HepG2 (cell line): ENCODE results near the gene NMUR1. TPM values are rescaled to one million over a fixed set of nuclear protein-coding genes. Genes with fewer than 3 reads are reported as not detected.

Experiments
- ATAC-seq: fragments of 200-7000 bp; cut with Tn5 transposase; 3 replicates; pipeline ENCODE4 v1.9.1; 2020; ENCODE audit warnings: mild to moderate bottlenecking, moderate library complexity
- BruUV-seq: library from RNA; stranded (reverse); fragments of 400-500 nt; replicated peaks from 2 replicates; lab custom pipeline; 2021; lab: Mats Ljungman, UMichigan
- CTCF ChIA-PET: fragments of 300-600 bp; formaldehyde crosslinking; extraction: SDS; loops from one replicate; lab custom pipeline; 2021; ENCODE audit warnings: low total read pairs, inconsistent platforms, low intra/inter-chr PET ratio; lab: Yijun Ruan, JAX
- POLR2A ChIA-PET: fragments of 350-600 bp; sonication (Branson Sonifier 250); formaldehyde crosslinking; loops from one replicate; lab custom pipeline; 2020; ENCODE audit warnings: antibody characterized with exemption, inconsistent platforms; lab: Yijun Ruan, JAX
- DNase-seq: peaks from one replicate; pipeline ENCODE4 v3.0.0-alpha.2; 2015; ENCODE audit warnings: low spot score
- FAIRE-seq: peaks from 3 replicates; lab custom pipeline; 2011; peaks lifted over from hg19 to GRCh38; lab: Jason Lieb, UNC
- H2AFZ ChIP-seq: one replicate; pipeline ENCODE4 v1.6.1; 2011; ENCODE audit warnings: low read length, inconsistent platforms
- H3K27ac ChIP-seq: fragments of 300-600 bp; 3 replicates; pipeline ENCODE4 v1.8.0; 2011; ENCODE audit warnings: mixed run types, mild to moderate bottlenecking, mixed read lengths, low read length, inconsistent platforms; ENCODE audit not compliant: insufficient read depth; ENCODE audit errors: extremely low read length
- H3K27me3 ChIP-seq, 2 experiments: fragments of 200-600 bp in 1 of 2; 2 replicates in 1 of 2; 3 replicates in 1 of 2; pipeline versions ENCODE4 v1.6.0 to v1.8.0; 2011; ENCODE audit warnings: low read length in 2 of 2, mild to moderate bottlenecking in 2 of 2, moderate library complexity in 2 of 2, inconsistent platforms in 1 of 2; ENCODE audit not compliant: insufficient read depth in 2 of 2, control insufficient read depth in 1 of 2
- H3K36me3 ChIP-seq, 2 experiments: fragments of 200-600 bp in 1 of 2; replicated peaks in 1 of 2; 2 replicates in 1 of 2; 3 replicates in 1 of 2; pipeline versions ENCODE4 v1.5.1 to v1.8.0; 2011; ENCODE audit warnings: low read length in 2 of 2, inconsistent platforms in 1 of 2; ENCODE audit not compliant: insufficient read depth in 2 of 2, control insufficient read depth in 1 of 2
- H3K4me1 ChIP-seq: 2 replicates; pipeline ENCODE4 v1.5.1; 2012; ENCODE audit warnings: low read length, inconsistent platforms; ENCODE audit not compliant: insufficient read depth
- H3K4me2 ChIP-seq: 2 replicates; pipeline ENCODE4 v1.6.0; 2011; ENCODE audit warnings: low read depth, low read length, inconsistent platforms
- H3K4me3 ChIP-seq, 3 experiments: fragments of 200-600 bp in 1 of 3; sonication (generic), shearing (Covaris generic) in 1 of 3; replicated peaks in 1 of 3; 2 replicates each; pipeline ENCODE4 v1.5.1; 2011 to 2016; ENCODE audit warnings: low read length in 3 of 3, inconsistent platforms in 2 of 3, low read depth in 2 of 3, mild to moderate bottlenecking in 2 of 3, control low read depth in 1 of 3, mixed read lengths in 1 of 3; ENCODE audit not compliant: insufficient read depth in 1 of 3
- H3K79me2 ChIP-seq: one replicate; pipeline ENCODE4 v1.6.1; 2011; ENCODE audit warnings: low read length, inconsistent platforms; ENCODE audit not compliant: insufficient read depth
- H3K9ac ChIP-seq: 2 replicates; pipeline ENCODE4 v1.6.0; 2011; ENCODE audit warnings: mild to moderate bottlenecking, low read depth, low read length, inconsistent platforms; ENCODE audit not compliant: insufficient read depth
- H3K9me3 ChIP-seq: 2 replicates; pipeline ENCODE4 v1.5.1; 2012; ENCODE audit warnings: mild to moderate bottlenecking, low read length
- H4K20me1 ChIP-seq: 2 replicates; pipeline ENCODE4 v1.6.0; 2011; ENCODE audit warnings: inconsistent platforms, mild to moderate bottlenecking, low read length, moderate library complexity; ENCODE audit not compliant: insufficient read depth
- CREM ChIP-seq, 2 experiments: sonication (generic) in 1 of 2; formaldehyde crosslinking in 1 of 2; IDR thresholded peaks; 2 replicates each; pipeline versions ENCODE4 v1.4.0 to v1.6.1; 2016 to 2020; ENCODE audit warnings: antibody characterized with exemption in 1 of 2, mild to moderate bottlenecking in 1 of 2, missing genetic modification reagents in 1 of 2
- CTCF ChIP-seq: sonication (generic); formaldehyde crosslinking; IDR thresholded peaks from 2 replicates; pipeline ENCODE4 v1.5.0; 2020; ENCODE audit warnings: mild to moderate bottlenecking, missing genetic modification reagents, moderate library complexity
- FLYWCH1 ChIP-seq: sonication (generic); formaldehyde crosslinking; IDR thresholded peaks from 2 replicates; pipeline ENCODE4 v1.8.1; 2023; ENCODE audit warnings: mild to moderate bottlenecking, missing genetic modification reagents
- GMEB2 ChIP-seq: IDR thresholded peaks from 2 replicates; pipeline ENCODE4 v1.6.1; 2016; ENCODE audit warnings: missing biosample characterization, missing genetic modification reagents, low read depth
- KLF12 ChIP-seq: sonication (generic); formaldehyde crosslinking; IDR thresholded peaks from 2 replicates; pipeline ENCODE4 v1.4.0; 2020; ENCODE audit warnings: missing genetic modification reagents, borderline replicate concordance
- MEF2D ChIP-seq: sonication (generic); formaldehyde crosslinking; IDR thresholded peaks from 2 replicates; pipeline ENCODE4 v1.5.1; 2020; ENCODE audit warnings: mild to moderate bottlenecking, missing genetic modification reagents
- NFE2L1 ChIP-seq: sonication (generic); formaldehyde crosslinking; IDR thresholded peaks from 2 replicates; pipeline ENCODE4 v1.4.0; 2020; ENCODE audit warnings: missing genetic modification reagents, mild to moderate bottlenecking, borderline replicate concordance
- NRL ChIP-seq: sonication (generic); formaldehyde crosslinking; IDR thresholded peaks from 2 replicates; pipeline ENCODE4 v1.5.0; 2020; ENCODE audit warnings: missing genetic modification reagents, mild to moderate bottlenecking, moderate library complexity, borderline replicate concordance
- SRSF4 ChIP-seq: fragments of 200-400 bp; formaldehyde crosslinking; IDR thresholded peaks from one replicate; pipeline ENCODE4 v1.6.1; 2018; ENCODE audit warnings: mild to moderate bottlenecking, low read depth, low read length, moderate library complexity; ENCODE audit not compliant: poor library complexity, severe bottlenecking
- ZFP37 ChIP-seq: sonication (generic); formaldehyde crosslinking; IDR thresholded peaks from 2 replicates; pipeline ENCODE4 v1.4.0; 2020; ENCODE audit warnings: missing genetic modification reagents, borderline replicate concordance
- ZNF276 ChIP-seq: sonication (generic); formaldehyde crosslinking; IDR thresholded peaks from 2 replicates; pipeline ENCODE4 v1.4.0; 2020; ENCODE audit warnings: mild to moderate bottlenecking, low read depth, missing genetic modification reagents
- ZNF354B ChIP-seq: sonication (generic); formaldehyde crosslinking; IDR thresholded peaks from 2 replicates; pipeline ENCODE4 v1.8.0; 2022; ENCODE audit warnings: mild to moderate bottlenecking, missing genetic modification reagents
- ZNF710 ChIP-seq: sonication (generic); formaldehyde crosslinking; IDR thresholded peaks from 2 replicates; pipeline ENCODE4 v1.5.0; 2020; ENCODE audit warnings: mild to moderate bottlenecking, missing genetic modification reagents, borderline replicate concordance
- ZSCAN30 ChIP-seq: sonication (generic); formaldehyde crosslinking; IDR thresholded peaks from 2 replicates; pipeline ENCODE4 v1.5.0; 2020; ENCODE audit warnings: mild to moderate bottlenecking, missing genetic modification reagents
- WGBS: methylation state at CpG from one replicate; pipeline ENCODE4 v1.1.6; 2017; ENCODE audit warnings: low lambda C conversion rate; 5-methylcytosine and 5-hydroxymethylcytosine counted together
- in situ Hi-C: cut with HindIII; loops from 2 replicates; pipeline ENCODE4 v1.10.0; 2017; ENCODE audit warnings: low pct_unique_long_range_greater_than_20kb; ENCODE audit not compliant: extremely low pct_ligation_motif_present
- intact Hi-C: fragments of 100-400 bp; cut with micrococcal nuclease; formaldehyde crosslinking; loops from one replicate; pipeline ENCODE4 v1.10.0; 2022; ENCODE audit not compliant: unreplicated experiment
- polyA plus RNA-seq, 8 experiments: library from polyadenylated mRNA; depleted of rRNA in 3 of 8; stranded (reverse) in 7 of 8; unstranded in 1 of 8; fragments of >200 nt; fragmentation: Illumina TruSeq in 4 of 8; extraction: Trizol in 4 of 8; gene quantifications; 2 replicates each; pipeline versions ENCODE4 v1.2.1 to v1.2.3, GENCODE V29; 2011 to 2016; ENCODE audit warnings: low read depth in 4 of 8, missing spikeins in 1 of 8, mixed read lengths in 1 of 8; ENCODE audit not compliant: insufficient read depth in 1 of 8
- total RNA-seq, 5 experiments: library from RNA; depleted of rRNA; stranded (reverse); fragments of >200 nt; fragmentation: Illumina TruSeq; extraction: Trizol; gene quantifications; 2 replicates each; pipeline ENCODE4 v1.2.3, GENCODE V29; 2016; ENCODE audit warnings: low read depth in 1 of 5

The NMUR1 gene
- total and polyA plus RNA-seq, 2 of the 13 experiments (the other 11 are each of a cell fraction or from before 2014, with no cell fraction given) = not detected

GRCh38 chr2:231573096-231573495 lies 42.9 kb upstream of the NMUR1 start:
- DNase-seq = no peak
- no peak for TF ChIP-seq KLF12 (CRISPR knock-in tag)
- no peak for TF ChIP-seq SRSF4
- TF ChIP-seq ZSCAN30 (CRISPR knock-in tag) = no peak
- no peak for TF ChIP-seq FLYWCH1
- no peak for TF ChIP-seq CTCF (CRISPR knock-in tag)
- no peak for TF ChIP-seq MEF2D (CRISPR knock-in tag)
- TF ChIP-seq NRL (CRISPR knock-in tag) = no peak
- no peak for TF ChIP-seq ZNF276 (CRISPR knock-in tag)
- no peak for TF ChIP-seq GMEB2 (CRISPR knock-in tag)
- TF ChIP-seq CREM (IDR thresholded peaks at IDR 0.05) = no peak
- no peak for TF ChIP-seq CREM (CRISPR knock-in tag; IDR thresholded peaks at IDR 0.05)
- no peak for TF ChIP-seq ZNF710 (CRISPR knock-in tag)
- no peak for TF ChIP-seq NFE2L1 (CRISPR knock-in tag)
- no peak for TF ChIP-seq ZNF354B (CRISPR knock-in tag)
- TF ChIP-seq ZFP37 = no peak

More at GRCh38 chr2:231573096-231573495, 42.9 kb upstream of the NMUR1 start:
- CTCF ChIA-PET = no interaction called here
- POLR2A ChIA-PET = no interaction called here
- Histone ChIP-seq H3K79me2 (no peaks in the 10 kb centered on the region), H3K4me1 (no peaks in the 10 kb centered on the region), H3K36me3 (no peaks in the 10 kb centered on the region), H3K4me3 (no peak overlapping the region), H3K9me3 (no peaks in the 10 kb centered on the region), H4K20me1 (no peaks in the 10 kb centered on the region), H2AFZ (no peak overlapping the region), H3K9ac (no peak overlapping the region), H3K27me3 (peaks cover 2 to 33% of the 10 kb centered on the region in 2 experiments; a peak in 4 of 5 replicates), H3K27ac (no peak overlapping the region), H3K4me2 (no peak overlapping the region)
- intact Hi-C loops (no loop called here), in situ Hi-C loops (no loop called here)
- no peak for ATAC-seq
- FAIRE-seq = no peak
- 24% methylated on average over 4 of the region's 4 CpGs for WGBS
- no TSS peak for BruUV-seq
